ENCODE measurements around the gene PLEKHA1.

Gene PLEKHA1

DNA sequence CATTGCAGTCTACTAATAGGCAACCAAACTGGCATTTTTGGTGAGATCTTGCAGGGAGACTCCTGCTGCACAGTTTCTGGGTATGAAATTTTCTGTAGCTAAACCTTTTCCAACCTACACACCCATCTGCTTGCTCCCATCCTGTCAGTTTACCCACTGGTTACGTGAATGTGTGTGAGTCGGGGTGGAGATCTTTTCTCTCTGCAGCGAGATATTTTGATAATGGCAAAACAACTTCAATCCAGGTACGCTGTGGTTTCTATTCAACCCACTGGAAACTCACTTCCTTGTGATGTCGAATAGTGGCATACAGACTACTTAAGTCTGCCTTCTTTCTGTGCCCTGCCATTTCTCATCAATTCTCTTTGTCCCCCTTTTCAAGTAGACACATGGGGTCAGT lies 4.5 kb downstream of the PLEKHA1 start:
- no peak for DNase-seq (ENCODE audit: low spot score)

GRCh38 chr10:122379537-122379936 lies 5.0 kb downstream of the PLEKHA1 start:
- no peak for DNase-seq (ENCODE audit: low spot score)

- DNase-seq (ENCODE audit: low spot score) = no peak
These were observed 6.2 kb downstream of the PLEKHA1 start for GRCh38 chr10:122380703-122381102.

DNA sequence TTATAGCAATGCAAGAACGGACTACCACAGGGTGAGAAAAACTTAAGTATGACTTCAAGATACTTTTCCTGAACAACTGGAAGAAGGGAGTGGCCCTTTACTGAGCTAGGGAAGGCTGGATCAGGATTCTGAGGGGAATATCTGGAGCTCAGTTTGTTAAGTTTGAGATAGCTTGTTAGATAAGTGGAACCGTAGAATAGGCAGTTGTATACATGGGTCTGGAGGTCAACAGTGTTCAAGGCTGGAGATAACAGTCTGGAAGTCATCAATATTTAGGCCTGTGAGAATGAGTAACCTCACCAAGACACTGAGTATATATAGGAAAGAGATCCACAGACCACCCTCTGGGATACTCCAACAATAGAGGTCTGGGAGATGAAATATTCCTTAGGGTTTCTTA lies 7.2 kb downstream of the PLEKHA1 start:
- no peak for DNase-seq (ENCODE audit: low spot score)

DNA sequence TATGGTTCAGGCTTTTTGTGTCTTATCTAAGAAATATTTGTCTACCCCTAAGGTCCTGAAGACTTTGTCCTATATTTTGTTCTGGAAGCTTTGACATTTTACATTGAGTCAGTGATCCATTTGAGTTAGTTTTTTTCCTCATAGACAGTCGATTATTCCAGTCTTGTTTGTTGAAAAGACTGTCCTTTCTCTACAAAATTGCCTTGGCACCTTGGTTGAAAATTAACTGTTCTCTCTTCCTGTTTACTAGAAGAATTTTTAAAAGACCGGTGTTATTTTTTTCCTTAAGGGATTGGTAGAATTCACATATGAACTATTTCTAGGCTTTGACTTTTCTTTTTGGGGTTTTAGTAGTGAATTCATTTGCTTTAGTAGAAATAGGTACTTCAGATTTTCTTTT lies 12.0 kb downstream of the PLEKHA1 start:
- DNase-seq (ENCODE audit: low spot score) = no peak

DNA sequence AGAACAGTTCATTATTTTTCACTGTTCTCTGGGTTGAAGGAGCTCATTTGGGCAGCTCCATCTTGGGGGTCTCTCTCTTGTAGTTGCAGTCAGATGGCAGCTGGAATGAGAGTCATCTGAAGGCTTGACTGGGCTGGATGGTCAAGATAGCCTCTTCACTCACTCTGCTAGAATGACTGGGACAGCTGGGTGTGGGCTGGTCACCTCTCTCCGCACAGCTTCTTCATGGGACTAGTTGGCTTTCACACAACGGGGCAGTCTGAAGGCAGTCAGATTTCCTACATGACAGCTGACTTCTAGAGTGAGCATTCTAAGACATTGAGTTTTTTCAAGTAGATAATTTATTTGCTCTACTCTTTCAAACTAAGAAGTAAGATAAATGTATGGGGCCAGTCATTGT lies 13.1 kb downstream of the PLEKHA1 start:
- no peak for DNase-seq (ENCODE audit: low spot score)

GRCh38 chr10:122388287-122388997 lies 13.9 kb downstream of the PLEKHA1 start:
- no peak for DNase-seq (ENCODE audit: low spot score)

- DNase-seq (ENCODE audit: low spot score) = no peak
These were observed 15.8 kb downstream of the PLEKHA1 start for GRCh38 chr10:122390271-122390670.

DNA sequence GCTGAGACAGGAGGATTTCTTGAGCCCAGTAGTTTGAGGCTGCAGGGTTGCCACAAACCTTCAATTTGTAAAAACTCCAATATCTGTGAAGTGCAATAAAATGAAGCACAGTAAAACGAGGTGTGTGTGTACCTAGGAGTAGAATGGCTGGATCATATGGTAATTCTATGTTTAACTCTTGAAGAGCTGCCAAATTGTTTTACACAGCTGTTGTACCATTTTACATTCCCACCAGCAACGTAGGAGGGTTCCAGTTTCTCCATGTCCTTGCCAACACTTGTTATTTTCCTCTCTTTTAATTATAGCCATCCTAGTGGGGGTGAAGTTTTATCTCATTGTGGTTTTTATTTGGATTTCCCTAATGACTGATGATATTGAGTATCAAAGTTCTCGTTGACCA lies 16.2 kb downstream of the PLEKHA1 start:
- no peak for DNase-seq (ENCODE audit: low spot score)

DNA sequence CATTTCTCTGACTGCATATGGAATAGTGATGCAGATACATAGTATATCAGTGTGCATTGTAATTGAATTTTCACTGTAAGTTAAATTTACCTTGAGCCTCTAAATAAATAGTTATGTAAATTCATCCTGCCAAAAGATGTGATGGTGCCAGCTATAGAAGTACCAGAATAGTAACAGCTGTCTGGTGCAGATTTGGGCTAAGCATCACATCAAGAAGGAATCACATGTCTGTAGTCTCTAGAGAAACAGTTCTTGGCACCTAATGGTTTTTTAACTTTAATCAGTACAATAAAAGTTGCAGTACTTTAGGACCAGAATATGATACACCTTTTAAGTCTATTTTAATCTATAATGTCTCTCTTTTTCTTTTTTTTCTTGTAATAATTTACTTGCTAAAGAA lies 17.4 kb downstream of the PLEKHA1 start:
- no peak for DNase-seq (ENCODE audit: low spot score)

GRCh38 chr10:122392835-122393234 lies 18.3 kb downstream of the PLEKHA1 start:
- DNase-seq (ENCODE audit: low spot score) = no peak

DNA sequence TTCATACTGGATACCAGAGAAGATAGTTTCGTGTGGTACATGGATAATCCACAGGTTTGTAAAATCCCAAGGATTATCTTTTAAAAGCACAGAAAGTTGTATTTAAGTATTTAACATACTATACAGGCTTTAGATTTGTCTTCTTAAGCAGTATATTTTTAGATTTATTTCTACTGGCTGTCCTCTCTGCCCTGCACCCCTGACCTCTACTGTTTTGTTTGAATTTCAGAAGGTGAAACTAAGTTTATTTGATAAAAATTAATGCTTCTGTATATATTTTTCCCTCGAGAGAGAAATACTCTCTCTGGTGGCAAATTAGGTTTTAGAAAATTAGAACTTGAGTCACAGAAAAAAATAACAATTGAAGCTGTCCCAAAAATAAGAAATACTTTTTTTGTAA lies 18.8 kb downstream of the PLEKHA1 start:
- no peak for DNase-seq (ENCODE audit: low spot score)

DNA sequence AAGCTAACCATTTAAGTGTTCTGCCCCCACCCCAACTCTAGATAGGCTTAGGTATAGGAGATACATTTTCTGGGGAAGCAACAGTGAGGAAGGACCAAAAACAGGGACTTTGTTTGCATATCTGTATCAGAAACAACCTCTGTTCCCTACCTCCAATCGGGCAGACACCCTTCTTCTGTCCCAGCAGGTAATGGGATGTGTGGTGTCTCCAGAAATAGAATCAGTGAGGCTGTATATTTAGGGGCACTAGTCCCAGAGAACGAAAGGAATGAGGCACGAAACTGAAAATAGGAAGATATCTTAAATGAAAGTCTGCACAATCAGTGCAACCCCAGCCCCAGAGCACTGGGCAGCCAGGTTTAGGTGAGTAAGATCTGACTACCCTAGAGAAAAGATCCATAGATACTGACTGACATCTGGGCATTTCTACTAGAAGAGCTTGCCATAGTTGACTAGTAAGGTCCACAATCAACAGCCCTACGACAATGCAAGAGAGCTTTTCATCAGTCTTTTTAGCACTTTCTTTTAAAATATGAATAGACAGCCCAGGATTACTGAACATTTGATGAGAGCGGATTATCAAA lies 28.1 kb downstream of the PLEKHA1 start:
- DNase-seq (ENCODE audit: low spot score) = no peak

GRCh38 chr10:122404576-122404975 lies 30.1 kb downstream of the PLEKHA1 start:
- no peak for DNase-seq (ENCODE audit: low spot score)

- DNase-seq (ENCODE audit: low spot score) = no peak
These were observed 33.0 kb downstream of the PLEKHA1 start for GRCh38 chr10:122407375-122408125.

DNA sequence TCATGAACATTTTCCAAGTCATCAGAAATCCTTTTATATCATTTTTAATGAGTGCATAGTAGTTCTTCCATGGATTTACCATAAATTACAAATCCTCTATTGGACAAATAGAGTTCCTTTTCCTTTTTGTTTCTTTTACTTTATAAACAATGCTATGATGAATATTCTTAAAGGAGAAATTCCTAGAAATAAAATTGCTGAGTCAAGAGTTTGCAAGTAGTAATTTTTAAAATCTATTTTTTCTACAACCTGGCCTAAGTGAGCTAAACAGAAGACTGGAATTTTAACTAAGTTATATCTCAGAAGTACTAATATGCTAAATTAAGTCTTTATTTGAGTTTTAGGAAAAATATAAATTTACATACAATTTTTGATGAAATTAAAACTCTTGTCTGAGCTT lies 38.8 kb downstream of the PLEKHA1 start:
- no peak for DNase-seq (ENCODE audit: low spot score)

- DNase-seq (ENCODE audit: low spot score) = no peak
These were observed 43.2 kb downstream of the PLEKHA1 start for GRCh38 chr10:122417667-122418066.

GRCh38 chr10:122419016-122419415 lies 44.5 kb downstream of the PLEKHA1 start:
- DNase-seq (ENCODE audit: low spot score) = no peak

DNA sequence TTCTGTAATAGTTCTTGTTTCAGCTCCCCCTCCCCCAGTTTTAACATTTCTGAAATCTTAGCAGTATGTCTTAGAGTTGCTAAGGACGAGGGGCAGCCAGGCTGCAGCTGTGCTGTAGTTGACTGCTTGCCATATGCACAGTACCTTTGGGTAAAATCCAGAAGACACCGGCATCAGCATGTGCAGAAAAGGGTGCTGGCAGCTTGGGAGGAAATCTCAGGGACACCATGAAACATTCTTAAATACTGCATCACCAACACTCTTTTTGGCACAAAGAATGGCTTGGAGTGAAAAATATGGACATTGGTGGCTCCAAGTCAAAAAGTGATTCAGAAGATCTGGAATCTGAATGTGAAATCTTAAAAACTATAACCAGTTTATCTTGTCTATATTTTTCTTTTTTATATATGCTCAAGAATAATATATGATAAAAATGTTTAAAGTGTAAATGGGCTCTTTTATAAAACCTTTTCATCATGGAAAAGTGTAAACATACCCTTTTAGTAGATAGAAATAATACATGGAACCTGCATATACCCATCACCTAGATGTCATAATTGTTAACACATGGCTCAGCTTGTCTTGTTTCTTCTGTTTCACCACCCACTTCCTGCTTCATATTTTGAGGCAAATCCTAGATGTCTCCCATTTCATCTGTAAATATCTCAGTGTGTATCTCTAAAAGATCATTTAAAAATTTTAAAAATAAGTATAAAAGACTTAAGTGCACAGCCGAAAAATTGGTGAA lies 45.5 kb downstream of the PLEKHA1 start:
- no peak for DNase-seq (ENCODE audit: low spot score)

DNA sequence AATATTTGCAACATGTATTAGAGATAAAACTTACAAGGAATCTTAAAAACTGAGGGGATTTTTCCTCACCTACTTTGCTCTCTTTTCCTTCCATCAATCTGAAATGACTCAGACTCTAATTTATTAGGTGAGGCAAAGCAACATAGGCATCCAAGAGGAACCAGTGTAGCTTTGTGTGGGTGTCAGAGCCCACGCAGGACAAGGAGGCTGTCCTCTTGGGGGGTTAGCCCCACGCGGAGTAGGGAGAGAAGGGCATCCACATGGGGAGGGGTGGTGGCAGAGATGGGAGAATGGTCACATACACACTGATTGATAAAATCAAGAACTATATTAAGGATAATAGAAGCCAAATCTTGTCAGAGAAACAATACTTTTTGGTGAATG lies 46.1 kb downstream of the PLEKHA1 start:
- DNase-seq (ENCODE audit: low spot score) = no peak

GRCh38 chr10:122421054-122421625 lies 46.6 kb downstream of the PLEKHA1 start:
- no peak for DNase-seq (ENCODE audit: low spot score)

DNA sequence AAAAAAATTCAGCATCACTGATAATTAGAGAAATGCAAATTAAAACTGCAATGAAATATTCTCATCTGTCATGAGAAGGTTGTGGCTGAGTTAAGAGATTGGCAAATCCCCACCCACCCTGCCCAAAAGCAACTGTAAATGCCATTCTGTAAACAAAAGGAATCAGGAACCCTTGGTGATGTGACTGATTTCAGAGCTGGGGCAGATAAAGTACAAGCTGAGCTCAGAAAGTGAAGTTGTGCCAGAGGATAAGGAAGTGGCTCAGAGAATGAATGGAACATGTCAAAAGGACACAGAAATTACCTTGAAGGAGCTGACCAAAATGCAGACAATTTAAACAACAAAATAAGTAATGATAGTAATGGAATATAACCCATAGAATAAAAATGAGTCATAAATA lies 47.2 kb downstream of the PLEKHA1 start:
- no peak for DNase-seq (ENCODE audit: low spot score)
